Muscle of leg (tissue), 16 donors: ENCODE results near the gene EPHA1. TPM values are rescaled to one million over a fixed set of nuclear protein-coding genes. Genes with fewer than 3 reads are reported as not detected.

Source experiments
- DNase-seq: peaks from one replicate; pipeline ENCODE4 v3.0.0; 2013
- H3K27ac ChIP-seq: one replicate; pipeline ENCODE4 v1.5.1; 2013; ENCODE audit warnings: mild to moderate bottlenecking, low read length, control low read depth
- H3K27me3 ChIP-seq: one replicate; pipeline ENCODE4 v1.6.1; 2013; ENCODE audit warnings: low read length; ENCODE audit not compliant: control insufficient read depth, insufficient read depth
- H3K36me3 ChIP-seq: one replicate; pipeline ENCODE4 v1.6.1; 2013; ENCODE audit warnings: low read length; ENCODE audit not compliant: control insufficient read depth, insufficient read depth
- H3K4me1 ChIP-seq: one replicate; pipeline ENCODE4 v1.6.1; 2013; ENCODE audit warnings: low read length; ENCODE audit not compliant: control insufficient read depth, insufficient read depth
- H3K4me3 ChIP-seq: one replicate; pipeline ENCODE4 v1.5.1; 2013; ENCODE audit warnings: low read length, control low read depth
- H3K9me3 ChIP-seq: replicated peaks from 2 replicates; pipeline ENCODE4 v1.6.1; 2013; ENCODE audit warnings: low read depth, low read length; ENCODE audit not compliant: control insufficient read depth
- WGBS: methylation state at CpG from one replicate; pipeline ENCODE4 v1.1.5; 2013; ENCODE audit warnings: missing lambda C conversion rate; ENCODE audit not compliant: insufficient coverage; 5-methylcytosine and 5-hydroxymethylcytosine counted together
- long read RNA-seq, 11 donors: transcript quantifications; one replicate each; lab custom pipeline, GENCODE V29; 2026
- polyA plus RNA-seq, 8 donors: library from polyadenylated mRNA; unstranded; fragments of 120-200 nt; gene quantifications; one replicate each; pipeline versions ENCODE4 v1.2.1 to v1.2.3, GENCODE V29; 2013; ENCODE audit warnings: inconsistent platforms in 1 of 8, low replicate concordance in 1 of 8; ENCODE audit not compliant: insufficient read length in 8 of 8, insufficient read depth in 1 of 8
- total RNA-seq: library from RNA; stranded (reverse); fragments of 120-200 nt; gene quantifications from one replicate; pipeline ENCODE4 v1.2.4, GENCODE V29; 2013

The EPHA1 gene
- not detected for total RNA-seq
- polyA plus RNA-seq = 1 to 10 TPM; 2.1 to 6.1 (median 4.4) TPM
- long read RNA-seq, donor 1, partial matches to known transcripts = 112 of 144 reads
- long read RNA-seq, donor 1, other reads (novel, unspliced or antisense) = 32 of 144 reads
- long read RNA-seq, donor 2 = 0 reads
- long read RNA-seq, donor 3 = 0 reads
- long read RNA-seq, donor 4, partial matches to known transcripts = 214 of 269 reads
- long read RNA-seq, donor 4, other reads (novel, unspliced or antisense) = 55 of 269 reads
- long read RNA-seq, donor 5 = 0 reads
- long read RNA-seq, donor 6 = 0 reads
- long read RNA-seq, donor 7 = 0 reads
- long read RNA-seq, donor 8, partial matches to known transcripts = 111 of 111 reads
- long read RNA-seq, donor 8, other reads (novel, unspliced or antisense) = 0 of 111 reads
- long read RNA-seq, donor 9 = 0 reads
- long read RNA-seq, donor 10 = 0 reads
- long read RNA-seq, donor 11 = 0 reads

- no peak within 1 kb of the TSS for H3K27ac ChIP-seq
- no peaks in the 10 kb centered on the region for H3K36me3 ChIP-seq
- no peak within 1 kb of the TSS for H3K4me3 ChIP-seq
- H3K27me3 ChIP-seq = no peaks in the 10 kb centered on the region
- no peak for DNase-seq
- no peaks in the 10 kb centered on the region for H3K9me3 ChIP-seq
- H3K4me1 ChIP-seq = peaks cover 49% of the 10 kb centered on the region
- 10% methylated on average over 22 of the region's 39 CpGs for WGBS
These were observed at the start of gene EPHA1 for GRCh38 chr7:143408686-143409561. TSS of gene EPHA1 (minus strand) at chr7:143408856. CDS start at chr7:143408805, 51 bp downstream.

GRCh38 chr7:143458263-143458662 lies 49.6 kb upstream of the EPHA1 start:
- DNase-seq = peak; percentile 32
- no peaks in the 10 kb centered on the region for H3K36me3 ChIP-seq

GRCh38 chr7:143456992-143457793 lies 48.5 kb upstream of the EPHA1 start:
- Histone ChIP-seq H3K4me1 (no peaks in the 10 kb centered on the region), H3K27me3 (no peaks in the 10 kb centered on the region), H3K4me3 (no peak overlapping the region), H3K27ac (no peak overlapping the region), H3K36me3 (no peaks in the 10 kb centered on the region), H3K9me3 (peaks cover 5% of the 10 kb centered on the region)
- DNase-seq = no peak
- 81% methylated on average over 2 of the region's 4 CpGs for WGBS

More at GRCh38 chr7:143458263-143458662, 49.6 kb upstream of the EPHA1 start:
- H3K4me3 ChIP-seq = no peak overlapping the region
- H3K9me3 ChIP-seq = peaks cover 7% of the 10 kb centered on the region
- H3K4me1 ChIP-seq = no peaks in the 10 kb centered on the region
- H3K27me3 ChIP-seq = no peaks in the 10 kb centered on the region
- WGBS = 79% methylated on average over 3 of the region's 3 CpGs
- H3K27ac ChIP-seq = no peak overlapping the region

- Histone ChIP-seq H3K27ac (no peak overlapping the region), H3K9me3 (no peaks in the 10 kb centered on the region), H3K4me1 (no peaks in the 10 kb centered on the region), H3K4me3 (no peak overlapping the region), H3K27me3 (no peaks in the 10 kb centered on the region), H3K36me3 (no peaks in the 10 kb centered on the region)
- WGBS = 100% methylated on average over 2 of the region's 4 CpGs
- no peak for DNase-seq
These were observed 47.3 kb upstream of the EPHA1 start for GRCh38 chr7:143455942-143456341.

GRCh38 chr7:143455491-143455890 lies 46.8 kb upstream of the EPHA1 start:
- H3K4me1 ChIP-seq = no peaks in the 10 kb centered on the region
- H3K36me3 ChIP-seq = no peaks in the 10 kb centered on the region
- no CpG with 5 or more reads among the region's 2 CpGs for WGBS
- DNase-seq = no peak
- H3K27ac ChIP-seq = no peak overlapping the region
- H3K4me3 ChIP-seq = no peak overlapping the region
- no peaks in the 10 kb centered on the region for H3K27me3 ChIP-seq
- no peaks in the 10 kb centered on the region for H3K9me3 ChIP-seq

GRCh38 chr7:143454091-143454680 lies 45.5 kb upstream of the EPHA1 start:
- Histone ChIP-seq H3K36me3 (no peaks in the 10 kb centered on the region), H3K9me3 (no peaks in the 10 kb centered on the region), H3K4me1 (no peaks in the 10 kb centered on the region), H3K4me3 (no peak overlapping the region), H3K27ac (no peak overlapping the region), H3K27me3 (no peaks in the 10 kb centered on the region)
- peak; percentile 21 for DNase-seq
- 33% methylated on average over 1 of the region's 1 CpG for WGBS

GRCh38 chr7:143452495-143452894 lies 43.8 kb upstream of the EPHA1 start:
- Histone ChIP-seq H3K36me3 (no peaks in the 10 kb centered on the region), H3K4me1 (no peaks in the 10 kb centered on the region), H3K27me3 (no peaks in the 10 kb centered on the region), H3K27ac (no peak overlapping the region), H3K4me3 (no peak overlapping the region), H3K9me3 (no peaks in the 10 kb centered on the region)
- WGBS = 83% methylated on average over 1 of the region's 2 CpGs
- no peak for DNase-seq

- Histone ChIP-seq H3K9me3 (no peaks in the 10 kb centered on the region), H3K27me3 (no peaks in the 10 kb centered on the region), H3K36me3 (no peaks in the 10 kb centered on the region), H3K27ac (no peak overlapping the region), H3K4me3 (no peak overlapping the region), H3K4me1 (no peaks in the 10 kb centered on the region)
- DNase-seq = no peak
- 57% methylated on average over 1 of the region's 1 CpG for WGBS
These were observed 43.1 kb upstream of the EPHA1 start for GRCh38 chr7:143451746-143452145.

- Histone ChIP-seq H3K9me3 (no peaks in the 10 kb centered on the region), H3K27me3 (no peaks in the 10 kb centered on the region), H3K27ac (no peak overlapping the region), H3K36me3 (no peaks in the 10 kb centered on the region), H3K4me1 (no peaks in the 10 kb centered on the region), H3K4me3 (no peak overlapping the region)
- no peak for DNase-seq
These were observed 42.5 kb upstream of the EPHA1 start for GRCh38 chr7:143451122-143451521.
